GM21367 (cell line): Measurements from ENCODE around the gene CNNM2.
"Not testable (repeated sequence)": the region's sequence is repeated elsewhere in the genome, so short reads cannot be mapped to it uniquely, and the experiment has no call there.

ENCODE experiments used
- ATAC-seq: cut with Tn5 transposase; IDR thresholded peaks from one replicate; pipeline ENCODE4 v1.9.1; 2021; ENCODE audit not compliant: unreplicated experiment

CNNM2 gene

DNA sequence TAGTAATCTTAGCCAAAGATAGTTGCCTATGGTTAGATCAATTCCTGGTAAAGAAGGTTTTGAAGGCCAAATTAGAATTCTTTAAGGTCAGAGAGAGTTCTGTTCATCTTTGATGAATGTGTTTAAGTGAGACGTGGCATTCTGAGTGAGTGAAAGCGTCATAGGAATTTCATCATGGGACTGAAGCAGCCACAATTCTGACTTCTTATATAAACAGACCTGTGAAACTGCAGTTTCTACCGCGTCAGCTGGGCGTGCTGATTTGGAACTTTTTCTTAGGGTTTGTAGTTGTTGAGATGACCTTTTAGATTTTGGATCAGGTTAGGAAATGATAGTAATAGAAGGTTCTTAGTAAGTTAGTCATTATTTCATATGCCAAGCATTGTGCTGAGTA is 103.8 kb downstream of the CNNM2 start:
- ATAC-seq = no peak

DNA sequence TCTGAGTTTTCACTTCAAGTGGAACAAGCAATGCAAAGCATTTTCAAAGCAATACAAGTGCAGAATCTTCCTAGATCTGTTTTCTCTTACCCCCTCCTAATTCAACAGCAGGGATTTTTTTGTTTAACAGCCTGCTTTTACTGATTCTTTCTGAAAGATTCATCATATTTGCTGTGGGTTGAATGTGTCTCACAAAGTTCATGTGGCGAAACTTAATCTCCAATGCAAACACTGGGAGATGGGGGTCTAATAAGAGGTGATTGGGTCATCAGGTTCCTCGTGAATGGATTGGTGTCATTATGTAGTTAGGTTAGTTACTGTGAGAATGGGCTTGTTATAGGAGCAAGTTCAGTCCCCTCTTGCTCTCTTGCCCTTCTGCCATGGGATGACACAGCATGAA is 107.6 kb downstream of the CNNM2 start:
- ATAC-seq = no peak

DNA sequence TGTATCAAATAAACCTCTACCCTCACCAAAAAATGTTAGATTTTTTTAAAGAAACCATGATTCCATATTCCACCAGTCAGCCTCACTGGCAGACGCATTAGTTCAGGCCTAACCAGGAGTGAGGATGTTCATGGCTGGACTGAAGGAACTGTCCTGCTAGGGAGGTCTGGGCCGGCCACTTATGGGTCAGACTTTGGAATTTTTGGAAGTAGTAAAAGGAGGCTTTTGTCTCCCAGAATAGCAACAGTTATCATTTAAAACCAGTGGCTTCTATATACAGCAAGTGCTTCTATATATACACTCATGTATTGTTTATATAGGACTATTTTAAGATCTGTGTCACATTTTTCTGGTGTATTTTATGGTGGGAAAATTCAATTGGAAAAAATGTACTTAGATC is 120.5 kb downstream of the CNNM2 start:
- no peak for ATAC-seq

DNA sequence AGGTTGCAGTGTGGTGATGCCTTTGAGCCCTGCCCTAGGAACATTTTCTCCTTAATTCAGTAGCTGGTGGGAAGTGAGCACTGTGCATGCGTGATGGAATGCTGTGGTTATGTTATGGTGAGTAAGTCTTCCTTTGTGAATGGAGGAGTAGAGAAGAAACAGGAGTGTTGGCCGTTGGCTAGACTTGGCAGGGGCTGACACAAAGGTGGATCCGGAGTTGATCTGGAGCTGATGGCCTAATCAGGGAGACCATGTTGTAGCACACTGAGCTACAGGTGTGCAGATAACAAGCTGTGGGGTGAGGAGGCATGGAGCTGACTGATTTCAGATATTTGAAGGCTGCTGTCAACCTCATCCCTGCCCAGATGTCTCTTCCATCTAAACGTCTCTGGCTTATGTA is 122.3 kb downstream of the CNNM2 start:
- ATAC-seq = no peak

DNA sequence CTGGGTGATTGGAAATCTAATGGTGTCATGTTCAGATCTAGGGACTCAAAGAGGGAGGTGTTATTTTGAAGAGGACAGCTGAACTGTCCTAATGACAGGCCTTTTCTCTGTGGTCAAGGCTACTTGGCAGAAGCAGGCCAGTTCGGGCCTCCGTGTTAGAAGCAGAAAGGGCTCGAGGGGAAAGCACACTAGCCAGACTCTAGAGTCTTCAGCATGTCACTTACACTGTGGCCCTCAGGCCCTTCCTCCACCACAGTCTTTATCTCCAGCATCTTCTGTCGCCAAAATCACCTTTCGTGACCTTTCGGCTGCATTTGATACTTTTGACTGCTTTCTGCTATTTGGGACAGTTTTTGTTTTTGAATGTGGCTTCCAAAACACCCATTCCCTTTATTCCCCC is 123.3 kb downstream of the CNNM2 start:
- ATAC-seq = no peak

DNA sequence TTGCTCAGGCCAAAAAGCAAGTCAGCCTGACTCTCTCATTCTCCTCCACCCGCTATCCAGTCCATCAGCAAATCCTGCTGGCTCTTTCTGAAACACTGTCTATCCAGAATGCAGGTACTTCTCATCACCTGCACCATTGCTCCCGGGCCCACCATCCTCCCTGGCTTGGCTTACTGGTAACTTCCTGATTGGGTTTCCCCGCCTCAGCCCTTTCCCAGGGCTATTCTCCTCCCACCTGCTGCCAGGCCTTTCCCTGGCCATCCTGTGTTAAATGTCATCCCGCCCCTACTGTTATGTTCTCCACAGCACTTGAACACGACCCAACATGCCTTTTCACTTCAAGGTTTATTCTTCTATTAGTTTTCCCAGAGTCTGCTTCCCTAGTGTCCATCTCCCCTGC is 124.0 kb downstream of the CNNM2 start:
- ATAC-seq = no peak

DNA sequence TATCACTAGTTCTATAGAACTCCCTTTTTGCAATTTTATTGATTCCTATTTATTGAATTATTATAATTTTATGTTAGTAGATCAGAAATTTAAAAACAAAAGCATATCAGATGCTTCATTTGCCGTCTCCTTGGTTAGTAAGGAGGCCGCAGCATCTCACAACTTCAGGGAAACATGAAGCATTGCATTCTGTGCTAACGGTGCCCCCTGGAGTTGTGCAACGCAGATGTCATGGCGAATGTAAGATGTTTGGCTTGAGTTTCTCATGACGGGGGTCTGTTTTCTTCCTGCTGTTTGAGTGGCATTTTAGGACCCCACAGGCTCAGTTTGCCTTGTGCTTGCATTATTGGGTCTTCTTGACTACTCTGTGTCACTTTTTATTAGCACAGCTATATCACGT is 124.8 kb downstream of the CNNM2 start:
- no peak for ATAC-seq

DNA sequence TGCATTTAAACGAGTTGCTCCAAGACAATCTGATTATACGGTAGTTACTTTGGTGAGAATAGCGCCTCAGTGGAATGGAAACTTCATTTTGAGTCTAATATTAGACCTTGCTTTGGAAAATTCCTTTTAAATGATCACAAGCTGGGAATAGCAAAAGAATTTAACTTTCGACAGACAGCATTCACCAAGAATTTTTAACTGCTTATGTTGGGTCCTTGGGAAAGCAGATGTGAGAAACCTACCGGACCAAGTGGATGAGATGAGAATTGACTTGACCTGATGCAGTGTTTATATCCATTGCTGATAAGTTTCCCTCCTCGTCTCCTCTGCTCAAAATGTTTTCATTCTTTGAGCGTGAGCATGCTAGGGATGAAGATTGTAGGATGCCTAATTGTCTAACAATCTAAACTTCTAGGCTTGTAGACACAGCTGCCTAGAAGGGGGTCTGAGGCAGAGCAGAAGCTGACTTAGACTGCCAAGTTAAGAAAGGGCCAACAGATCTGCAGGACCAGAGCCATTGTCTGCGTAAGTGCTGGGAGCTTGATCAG is 126.9 kb downstream of the CNNM2 start:
- no peak for ATAC-seq

DNA sequence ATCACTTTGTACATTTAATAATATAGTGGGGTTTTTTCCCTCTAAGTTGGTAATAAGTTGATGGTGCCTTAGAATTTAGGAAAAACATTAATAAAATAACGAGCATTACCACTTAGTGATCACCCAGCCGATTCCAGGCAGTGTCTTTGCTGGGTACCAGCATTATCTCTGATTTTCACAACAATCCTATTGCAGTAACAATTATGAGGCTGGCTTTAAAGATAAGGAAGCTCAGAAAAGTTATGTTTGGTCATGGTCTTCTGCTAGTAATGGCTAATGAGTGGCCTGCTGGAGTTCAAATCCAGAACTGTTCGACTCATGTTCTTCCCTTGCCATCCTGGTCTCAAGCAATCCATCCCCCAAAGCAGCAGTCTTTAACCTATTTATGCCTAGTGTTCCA is 127.9 kb downstream of the CNNM2 start:
- no peak for ATAC-seq

DNA sequence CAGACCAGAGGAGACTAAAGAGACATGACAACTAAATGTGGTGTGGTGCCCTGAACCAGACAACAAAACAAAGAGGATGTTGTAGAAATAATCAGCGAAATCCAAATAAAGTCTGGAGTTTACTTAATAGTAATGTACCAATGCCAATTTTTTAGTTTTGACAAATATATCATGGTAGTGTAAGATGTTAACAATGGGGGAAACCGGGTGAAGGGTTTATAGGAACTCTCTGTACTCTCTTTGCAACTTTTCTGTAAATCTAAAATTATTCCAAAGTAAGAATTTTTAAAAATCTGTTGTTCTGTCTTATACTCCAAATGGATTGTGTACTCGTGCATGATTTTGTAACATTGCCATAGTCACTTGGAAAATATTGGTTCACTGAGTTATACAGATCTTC is 129.3 kb downstream of the CNNM2 start:
- ATAC-seq = no peak

DNA sequence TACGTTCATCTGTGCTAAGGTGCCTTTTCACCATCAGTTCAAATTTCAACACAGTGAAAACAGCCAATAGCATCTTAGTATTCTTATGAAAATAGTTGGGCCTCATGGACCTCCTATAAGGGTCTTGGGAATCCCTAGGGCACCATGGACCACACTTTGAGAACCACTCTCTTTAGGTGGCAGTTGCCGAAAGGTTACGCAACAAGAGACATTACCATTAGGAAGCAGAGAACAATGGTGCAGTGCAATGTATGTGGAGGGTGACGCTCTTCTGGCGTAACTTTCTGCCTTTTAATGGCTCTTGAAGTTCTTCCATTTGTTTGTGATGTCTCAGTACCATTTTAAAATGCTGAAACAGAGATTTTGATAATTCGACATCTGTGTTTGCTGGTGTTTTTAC is 131.1 kb downstream of the CNNM2 start:
- ATAC-seq = no peak

DNA sequence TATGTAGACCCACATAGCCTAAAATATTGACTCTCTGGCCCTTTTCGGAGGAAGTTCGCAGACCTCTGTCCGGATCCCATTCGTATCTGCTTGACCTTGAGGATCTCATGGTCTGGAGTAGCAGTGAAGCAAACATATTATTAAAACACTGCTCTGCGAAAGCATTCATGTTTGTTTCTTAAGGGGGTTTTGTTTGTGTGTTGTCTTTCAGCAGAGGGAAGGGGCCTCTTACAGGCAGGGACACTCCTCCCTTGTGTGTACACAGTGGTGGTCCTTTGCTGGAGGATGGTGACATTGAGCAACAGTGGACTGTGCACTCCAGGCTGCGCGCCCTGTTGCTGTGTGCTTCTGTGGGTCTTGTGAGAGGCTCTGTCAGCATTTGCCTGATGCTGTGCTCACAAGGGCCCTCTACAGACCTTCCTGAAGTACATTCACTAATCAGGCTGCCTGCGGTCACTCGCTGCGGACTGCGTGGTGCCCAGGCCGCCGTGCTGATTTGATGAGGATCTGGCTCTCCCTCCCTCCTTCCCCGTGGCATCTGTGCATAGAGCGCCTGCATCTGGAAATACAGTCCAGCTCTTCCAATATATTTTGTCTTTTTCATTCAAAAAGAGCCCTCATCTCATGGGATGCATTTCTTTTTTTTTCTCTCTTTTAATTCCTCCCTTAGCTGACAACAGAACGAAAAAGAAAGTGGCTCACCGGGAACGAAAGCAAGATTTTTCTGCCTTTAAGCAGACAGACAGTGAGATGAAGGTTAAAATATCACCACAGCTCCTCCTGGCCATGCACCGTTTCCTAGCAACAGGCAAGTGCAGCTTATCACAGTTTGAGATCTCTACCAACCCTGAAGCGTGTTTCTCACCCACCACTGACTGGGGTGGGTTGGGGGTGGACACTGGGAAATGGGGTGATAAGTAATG is 135.8 kb downstream of the CNNM2 start:
- peak; percentile 79 for ATAC-seq

DNA sequence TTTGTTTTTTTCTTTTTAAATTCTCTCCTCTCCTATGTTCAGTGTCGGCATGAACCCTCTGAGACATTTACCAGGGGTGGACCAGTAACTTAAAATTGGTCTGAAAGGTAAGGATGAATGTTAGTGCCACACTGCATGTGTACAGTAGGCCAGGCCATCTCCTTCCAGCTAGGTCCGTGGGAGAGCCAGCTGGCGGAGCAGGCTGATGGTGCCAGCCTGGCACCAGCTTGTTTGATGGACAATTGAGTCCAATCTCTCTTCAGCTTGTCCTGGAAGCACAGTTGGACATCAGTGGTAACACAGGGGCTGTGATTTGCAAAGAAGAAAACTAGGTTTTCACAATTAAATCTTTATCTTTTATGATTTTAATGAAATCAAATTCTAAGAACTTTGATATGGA is 136.5 kb downstream of the CNNM2 start:
- ATAC-seq = no peak

DNA sequence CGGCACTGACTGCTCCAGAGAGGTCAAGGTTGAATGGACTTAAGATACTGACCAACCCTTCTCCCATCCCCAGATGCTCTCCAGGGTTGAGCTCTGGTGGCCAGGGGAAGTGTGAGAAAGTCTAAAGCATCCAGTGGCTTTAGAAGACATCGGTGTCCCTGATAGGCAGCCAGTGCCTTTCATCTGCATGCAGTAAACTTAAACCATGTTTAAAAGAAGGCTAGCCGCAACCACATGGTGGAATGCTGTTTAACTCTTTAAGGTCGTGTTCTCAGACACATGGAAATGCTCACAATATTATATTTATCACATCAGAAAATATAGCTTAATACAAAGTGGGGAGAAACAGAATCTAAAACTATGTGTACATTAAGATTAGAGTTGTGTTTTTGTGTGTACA is 137.0 kb downstream of the CNNM2 start:
- ATAC-seq = no peak

DNA sequence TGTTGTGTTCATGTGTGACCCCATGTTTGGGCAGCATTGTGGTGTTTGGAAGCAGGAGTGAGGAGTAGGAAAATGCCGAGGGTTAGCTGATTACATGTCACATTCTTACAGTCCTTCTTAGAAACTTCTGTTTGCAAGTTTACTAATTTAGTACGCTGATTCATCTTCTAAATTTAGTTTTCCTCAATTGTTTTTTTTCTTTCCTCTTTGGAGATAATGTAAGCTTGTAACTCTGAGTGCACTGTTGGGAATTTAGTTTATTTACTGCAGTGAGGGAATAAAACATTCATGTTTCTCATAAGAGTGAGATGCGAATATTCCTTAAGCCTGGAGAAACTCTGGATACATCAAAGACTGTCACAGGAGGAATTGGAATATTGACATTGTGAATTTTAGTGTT is 139.9 kb downstream of the CNNM2 start:
- no peak for ATAC-seq

DNA sequence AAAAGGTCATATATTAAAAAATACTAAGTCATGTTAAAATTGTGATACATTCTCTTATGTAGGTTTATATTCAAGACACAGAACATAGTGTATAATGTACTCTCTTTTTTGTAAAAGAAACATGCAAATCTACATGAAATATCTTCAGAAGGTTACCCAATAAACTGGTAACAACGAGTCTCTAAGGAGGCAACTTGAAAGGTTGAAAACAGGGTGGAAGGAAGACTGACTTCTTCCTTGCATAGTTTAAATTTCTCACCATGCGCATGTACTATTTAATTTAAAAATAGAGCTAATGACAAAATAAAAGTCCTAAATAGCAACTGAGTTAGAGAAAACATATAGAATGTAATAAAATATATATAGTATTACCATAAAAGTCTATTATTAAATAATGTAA is 142.5 kb downstream of the CNNM2 start:
- ATAC-seq = no peak

DNA sequence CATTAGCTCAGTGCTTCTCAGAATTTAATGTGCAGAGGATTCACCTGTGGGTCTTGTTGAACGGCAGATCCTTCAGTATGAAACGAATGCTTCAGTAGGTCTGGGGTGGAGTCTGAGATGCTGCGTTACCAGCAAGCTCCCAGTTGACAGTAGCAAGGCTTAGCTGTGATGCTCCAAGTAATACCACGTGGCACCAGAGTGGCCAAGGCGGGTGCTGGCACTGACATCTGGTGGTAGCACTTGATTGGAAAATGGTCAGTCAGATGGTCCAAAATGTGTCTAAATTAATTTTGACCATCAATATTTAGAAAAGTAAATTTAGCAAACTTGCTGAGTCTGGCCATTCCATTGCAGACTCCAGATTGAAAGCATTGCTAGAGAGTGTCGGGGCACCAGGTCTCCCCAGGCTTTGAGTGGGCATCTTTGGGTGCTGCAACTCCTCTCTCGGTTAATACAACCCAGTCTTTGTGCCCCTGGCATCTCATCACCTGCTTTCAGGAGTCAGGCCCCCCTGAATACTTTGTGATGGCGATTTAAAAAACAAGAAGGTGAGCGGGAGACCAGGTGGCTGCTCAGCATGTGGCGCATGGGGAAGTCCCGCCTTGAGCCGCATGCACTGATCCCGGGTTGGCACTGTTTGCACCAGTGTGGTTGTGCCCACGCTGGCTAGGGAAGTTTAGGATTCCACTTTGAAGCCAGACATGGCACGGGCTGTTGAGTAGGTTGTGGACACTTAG is 144.9 kb downstream of the CNNM2 start:
- no peak for ATAC-seq

DNA sequence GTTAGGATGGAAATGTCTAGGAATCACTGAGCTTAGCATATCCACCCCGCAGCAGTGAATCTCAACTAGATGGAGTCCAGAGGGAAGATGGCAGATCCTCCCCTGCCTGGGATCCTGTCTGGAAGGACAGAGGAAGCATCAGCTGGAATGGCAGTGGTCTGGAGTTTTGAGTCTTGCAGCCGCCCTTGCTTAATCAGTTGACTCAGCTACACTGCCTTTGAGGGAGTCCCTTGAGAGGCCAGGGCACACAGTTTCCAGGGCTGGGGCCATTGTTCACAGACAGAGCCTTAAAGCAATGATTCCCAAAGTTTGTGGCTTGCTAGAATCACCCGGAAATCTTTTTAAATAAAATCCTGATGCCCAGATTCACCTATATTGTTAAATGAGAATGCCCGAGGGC is 146.9 kb downstream of the CNNM2 start:
- no peak for ATAC-seq

DNA sequence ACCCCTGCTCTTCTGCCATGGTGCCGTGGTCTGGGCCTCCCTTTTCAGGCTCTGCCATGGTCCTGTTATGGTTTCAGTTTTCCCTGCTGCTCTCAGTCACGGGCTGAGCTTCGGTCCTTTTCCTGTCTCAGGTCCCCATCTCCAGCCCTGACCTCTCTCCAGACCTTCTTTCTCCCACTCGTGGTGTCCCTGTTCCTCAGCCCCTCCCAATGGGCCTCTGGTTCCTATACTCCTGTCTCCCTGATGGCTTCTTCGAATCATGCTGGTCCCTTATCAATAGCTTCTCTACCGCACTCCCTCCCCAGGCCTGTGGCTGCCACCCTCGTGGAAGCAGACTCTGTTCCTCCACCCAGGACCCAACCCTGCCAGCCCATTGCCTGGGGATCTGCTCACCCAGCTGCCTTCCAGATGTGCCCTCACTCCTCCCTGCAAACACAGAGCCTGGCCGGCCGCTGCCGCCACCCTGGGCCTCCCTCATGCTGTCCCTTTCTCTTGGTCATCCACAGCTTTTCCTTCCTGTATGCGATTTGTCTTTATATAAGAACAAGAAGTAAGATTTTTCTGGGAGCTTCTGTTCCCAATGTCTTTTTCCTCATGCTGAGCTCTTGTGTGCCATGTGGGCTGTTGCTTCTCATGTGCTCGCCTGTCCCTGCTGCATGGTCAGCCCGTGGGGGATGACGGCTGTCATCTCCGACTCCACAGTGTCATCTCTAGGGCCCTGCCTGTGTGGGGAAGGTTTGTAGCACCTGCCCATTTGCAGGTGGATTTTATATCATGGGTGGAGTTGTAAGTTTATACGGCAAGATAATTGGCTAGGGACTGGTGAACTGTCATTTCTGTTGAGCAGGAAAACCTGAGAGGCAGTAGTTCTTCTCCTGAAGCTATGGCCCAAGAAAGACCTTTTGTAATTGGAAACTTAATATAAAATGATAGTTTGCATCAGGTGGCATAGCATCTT is 148.3 kb downstream of the CNNM2 start:
- no peak for ATAC-seq

DNA sequence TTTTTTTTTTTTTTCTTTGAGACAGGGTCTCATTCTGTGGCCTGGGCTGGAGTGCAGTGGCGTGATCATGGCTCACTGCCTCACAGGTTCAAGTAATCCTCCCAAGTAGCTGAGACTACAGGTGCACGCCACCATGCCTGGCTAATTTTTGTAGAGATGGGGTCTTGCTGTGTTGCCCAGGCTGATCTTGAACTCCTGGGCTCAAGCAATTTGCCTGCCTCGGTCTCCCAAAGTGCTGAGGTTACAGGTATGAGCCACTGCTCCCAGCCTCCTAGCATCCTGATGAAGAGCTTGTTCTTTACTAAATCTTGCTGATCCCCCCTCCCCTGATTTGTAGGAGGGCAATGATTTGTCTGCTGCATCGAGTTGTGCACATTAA is 149.0 kb downstream of the CNNM2 start:
- ATAC-seq = not testable (repeated sequence)

DNA sequence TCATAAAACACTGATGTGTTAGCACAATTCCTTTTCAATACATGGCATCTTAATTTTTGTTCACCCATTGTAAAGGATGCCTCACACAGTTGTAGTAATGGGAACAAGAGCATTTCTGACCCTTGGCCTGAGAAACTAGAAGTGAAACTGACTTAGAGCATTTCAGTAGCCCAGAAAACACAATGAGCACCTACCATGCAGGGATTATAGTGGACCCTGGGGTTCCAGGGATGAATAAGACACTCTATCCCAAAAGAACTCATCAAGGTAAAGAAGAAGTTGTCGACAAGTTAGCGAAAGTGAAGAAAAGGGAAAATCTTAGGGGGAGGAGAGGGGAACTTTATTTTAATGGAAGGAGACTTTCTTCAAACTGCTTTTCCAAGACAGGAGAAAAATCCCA is 149.4 kb downstream of the CNNM2 start:
- no peak for ATAC-seq
